IPS-11a (cell line): Measurements from ENCODE around the gene RAG1.

Source experiments
- H3K4me3 ChIP-seq: one replicate; pipeline ENCODE4 v1.5.1; 2013; ENCODE audit warnings: low read depth, low read length, control low read depth

RAG1 gene

DNA sequence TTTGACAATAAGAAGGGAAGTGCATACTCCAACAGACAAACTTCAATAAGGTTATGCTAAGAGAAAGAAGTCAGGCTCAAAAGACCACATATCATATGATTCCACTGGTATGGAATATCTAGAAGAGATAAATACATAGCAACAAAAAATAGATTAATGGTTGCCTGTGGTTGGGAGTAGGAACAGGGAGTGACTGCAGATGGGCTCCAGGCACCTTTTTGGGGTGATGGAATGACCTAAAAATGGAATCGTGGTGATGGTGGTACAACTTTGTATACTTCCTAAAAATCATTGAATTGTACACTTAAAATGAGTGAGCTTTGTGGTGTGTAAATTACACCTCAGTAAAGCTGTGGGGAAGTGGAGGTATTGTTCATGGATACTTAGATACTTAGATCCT, 59.2 kb downstream of the RAG1 start:
- no peak overlapping the region for H3K4me3 ChIP-seq

DNA sequence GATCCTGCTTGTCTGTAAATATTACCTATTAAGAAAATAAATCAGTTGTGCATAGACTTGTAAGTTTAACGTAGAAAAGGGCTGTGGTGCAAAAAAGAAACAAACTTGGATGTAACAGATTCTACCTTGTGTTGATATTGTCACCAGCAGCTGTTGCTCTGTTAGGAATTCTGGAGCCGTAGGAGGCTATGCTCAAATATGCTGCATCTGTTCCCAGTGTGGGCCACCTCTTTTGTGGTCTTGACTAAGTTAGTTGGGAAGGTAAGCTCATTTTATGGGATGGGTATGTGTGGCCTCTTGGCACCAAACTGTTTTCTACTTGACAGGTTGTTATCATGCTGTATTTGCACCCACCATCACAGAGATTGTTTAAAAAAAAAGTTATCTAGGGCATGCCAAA, 59.7 kb downstream of the RAG1 start:
- no peak overlapping the region for H3K4me3 ChIP-seq

DNA sequence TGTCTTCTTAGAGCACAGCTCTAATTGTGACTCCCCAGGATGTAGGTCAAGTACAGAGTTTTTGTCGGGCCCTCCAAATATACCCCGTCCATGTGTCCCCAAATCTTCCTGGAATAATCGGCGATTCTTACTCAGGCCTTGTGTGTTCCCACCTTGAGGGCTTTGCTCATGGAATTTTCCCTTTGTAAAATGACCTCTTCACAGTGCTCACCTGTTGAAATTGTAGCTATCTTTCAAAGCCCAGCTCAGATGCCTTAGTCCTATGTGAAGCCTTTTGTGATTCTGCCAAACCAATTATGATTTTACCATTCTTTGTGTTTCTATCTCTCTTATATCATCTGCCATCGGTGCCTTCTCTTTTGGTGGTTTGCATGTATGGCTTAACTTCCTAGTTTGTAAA, 60.3 kb downstream of the RAG1 start:
- H3K4me3 ChIP-seq: no peak overlapping the region

DNA sequence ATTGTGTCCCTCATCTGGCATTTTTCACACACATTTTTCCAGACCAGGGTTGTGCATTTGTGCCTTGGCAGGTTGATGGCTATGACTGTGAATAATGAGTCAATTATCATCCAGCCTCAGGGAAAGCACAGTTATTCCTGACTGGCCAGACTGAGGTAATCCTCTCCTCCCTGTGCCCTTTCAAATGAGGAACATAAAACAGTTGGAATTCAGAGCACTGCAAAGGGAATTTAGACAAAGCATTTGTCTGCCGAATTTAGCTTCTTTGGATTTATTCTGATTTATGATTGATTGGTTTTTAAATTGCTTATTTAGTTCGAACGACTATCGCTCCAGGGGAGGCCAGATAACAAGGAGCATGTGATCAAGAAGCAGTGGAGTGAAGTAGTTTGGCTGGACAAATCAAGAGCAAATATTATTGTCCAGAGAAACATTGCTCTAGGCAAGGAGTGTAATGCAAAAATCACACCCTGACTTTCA, 61.0 kb downstream of the RAG1 start:
- H3K4me3 ChIP-seq: no peak overlapping the region
